Mucosa of rectum (tissue), 2 donors: Measurements from ENCODE around the gene NCAM1.

Experiments
- H3K27ac ChIP-seq, 2 donors: one replicate each; pipeline ENCODE4 v1.7.0; 2013; ENCODE audit warnings: inconsistent platforms in 2 of 2, low read depth in 2 of 2, low read length in 2 of 2
- H3K27me3 ChIP-seq, 2 donors: one replicate each; pipeline ENCODE4 v1.7.0; 2013; ENCODE audit warnings: low read length in 2 of 2; ENCODE audit not compliant: control insufficient read depth in 2 of 2, insufficient read depth in 2 of 2
- H3K36me3 ChIP-seq, 2 donors: one replicate each; pipeline ENCODE4 v1.7.0; 2013; ENCODE audit warnings: low read length in 2 of 2; ENCODE audit not compliant: control insufficient read depth in 2 of 2, insufficient read depth in 2 of 2
- H3K4me1 ChIP-seq, 2 donors: one replicate each; pipeline ENCODE4 v1.7.0; 2013; ENCODE audit warnings: low read length in 2 of 2, mild to moderate bottlenecking in 1 of 2; ENCODE audit not compliant: control insufficient read depth in 2 of 2, insufficient read depth in 2 of 2
- H3K4me3 ChIP-seq, 2 donors: one replicate each; pipeline ENCODE4 v1.7.0; 2013; ENCODE audit warnings: low read length in 2 of 2
- H3K9ac ChIP-seq, 2 donors: one replicate each; pipeline ENCODE4 v1.7.0; 2013; ENCODE audit warnings: low read length in 2 of 2, low read depth in 1 of 2, mild to moderate bottlenecking in 1 of 2
- H3K9me3 ChIP-seq, 2 donors: one replicate each; pipeline ENCODE4 v1.7.0; 2013; ENCODE audit warnings: low read length in 2 of 2; ENCODE audit not compliant: control insufficient read depth in 2 of 2
- donor health status: healthy.
- donor health status: Normal muscosa, but diverticular disease.

Gene NCAM1

DNA sequence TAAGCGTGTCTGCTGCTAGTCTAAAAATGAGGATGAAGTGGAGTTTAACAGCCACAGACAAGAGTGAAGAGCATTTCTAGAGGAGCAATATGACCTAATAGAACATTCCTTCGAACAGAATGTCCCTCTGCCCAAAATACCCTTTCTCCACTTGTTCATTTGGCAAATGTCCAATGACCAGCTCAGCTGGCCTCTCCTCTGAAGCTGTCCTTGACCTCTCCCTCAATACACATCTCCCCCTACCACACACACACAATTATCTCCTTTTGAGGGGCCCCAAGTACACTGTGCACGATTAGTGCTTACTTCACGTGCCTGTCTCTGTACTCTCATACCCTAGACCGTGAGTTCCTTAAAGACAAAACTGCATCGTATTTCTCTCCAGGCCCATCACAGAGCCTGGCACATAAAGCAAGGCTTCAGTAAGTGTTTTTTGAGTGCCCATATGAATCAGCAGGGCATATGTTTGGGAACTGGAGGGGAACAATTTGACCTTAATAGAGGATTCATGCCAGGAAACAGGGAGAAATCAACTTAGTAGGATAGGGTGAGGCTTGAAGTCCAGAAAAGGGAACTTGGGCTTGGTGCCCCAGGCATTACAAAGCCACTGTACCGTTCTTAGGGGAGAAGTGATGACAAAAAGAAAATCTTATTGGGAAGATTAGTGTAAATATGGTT, 18.1 kb upstream of the NCAM1 start:
- no peaks in the 10 kb centered on the region for H3K4me1 ChIP-seq
- no peak overlapping the region for H3K27ac ChIP-seq

GRCh38 chr11:112946866-112947265, 14.4 kb upstream of the NCAM1 start:
- H3K4me3 ChIP-seq, result no peak overlapping the region
- H3K9me3 ChIP-seq, result no peaks in the 10 kb centered on the region
- H3K4me1 ChIP-seq, result no peaks in the 10 kb centered on the region
- no peak overlapping the region for H3K9ac ChIP-seq
- H3K36me3 ChIP-seq, result no peaks in the 10 kb centered on the region
- no peak overlapping the region for H3K27ac ChIP-seq
- no peaks in the 10 kb centered on the region for H3K27me3 ChIP-seq

More for the DNA sequence above, 18.1 kb upstream of the NCAM1 start:
- Histone ChIP-seq H3K36me3 (no peaks in the 10 kb centered on the region), H3K9ac (no peak overlapping the region), H3K27me3 (no peaks in the 10 kb centered on the region), H3K9me3 (no peaks in the 10 kb centered on the region), H3K4me3 (no peak overlapping the region)

DNA sequence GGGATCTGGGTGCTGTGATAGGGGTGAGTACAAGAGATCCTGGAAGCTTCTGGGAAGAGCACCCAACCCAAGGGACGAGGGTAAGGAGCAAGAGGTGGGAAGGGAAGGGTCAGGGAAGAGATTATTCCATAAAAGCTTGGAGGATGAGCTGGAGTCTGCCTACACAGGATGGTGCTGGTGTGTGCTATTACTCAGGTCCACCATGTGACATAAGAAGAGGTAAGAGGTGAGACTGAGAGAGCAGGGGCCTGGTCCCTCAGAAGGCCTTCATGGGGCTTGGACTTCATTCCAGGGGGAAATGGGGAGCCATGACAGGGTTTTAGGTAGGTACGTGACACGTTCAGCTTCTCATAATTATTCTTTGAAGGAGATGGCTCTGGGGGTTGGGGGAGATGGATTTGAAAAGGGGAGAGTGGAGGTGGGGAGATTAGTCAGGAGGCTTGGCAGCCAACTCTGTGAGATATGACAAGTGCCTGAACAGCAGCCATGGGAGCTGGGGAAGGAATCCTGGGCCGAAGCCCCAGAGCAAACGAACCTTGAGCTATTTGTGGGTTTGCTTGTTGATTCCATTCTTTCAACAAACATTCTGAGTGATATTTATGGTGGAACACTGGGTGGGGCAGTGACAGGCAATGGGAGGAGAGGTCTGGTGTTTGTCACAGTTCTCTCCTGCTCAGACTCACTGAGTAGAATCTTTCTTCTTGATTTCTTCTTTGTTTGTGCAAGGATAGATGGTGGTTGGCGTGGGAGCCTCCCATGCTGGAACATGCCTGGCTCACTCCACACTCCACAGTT, 11.2 kb upstream of the NCAM1 start:
- no peak overlapping the region for H3K27ac ChIP-seq
- H3K9me3 ChIP-seq, result no peaks in the 10 kb centered on the region
- H3K27me3 ChIP-seq, result no peaks in the 10 kb centered on the region
- no peak overlapping the region for H3K9ac ChIP-seq
- no peaks in the 10 kb centered on the region for H3K4me1 ChIP-seq
- H3K4me3 ChIP-seq, result no peak overlapping the region
- H3K36me3 ChIP-seq, result no peaks in the 10 kb centered on the region

GRCh38 chr11:112958670-112959069, 2.5 kb upstream of the NCAM1 start:
- Histone ChIP-seq H3K9ac (no peak overlapping the region), H3K27me3 (peaks cover 12 to 13% of the 10 kb centered on the region in 2 donors), H3K9me3 (no peaks in the 10 kb centered on the region), H3K27ac (no peak overlapping the region), H3K36me3 (no peaks in the 10 kb centered on the region), H3K4me1 (peaks cover 2% of the 10 kb centered on the region in 2 donors), H3K4me3 (no peak overlapping the region)

- Histone ChIP-seq H3K4me1 (peaks cover 2% of the 10 kb centered on the region in 2 donors), H3K27me3 (peaks cover 12 to 16% of the 10 kb centered on the region in 2 donors), H3K27ac (peak overlapping the region in 1 of 2 donors; percentile 9), H3K36me3 (no peaks in the 10 kb centered on the region), H3K9ac (peak overlapping the region in 1 of 2 donors; percentile 57), H3K4me3 (peak overlapping the region; percentile 68 to 72), H3K9me3 (no peaks in the 10 kb centered on the region)
Observed at GRCh38 chr11:112961751-112962578, 745 bp downstream of the NCAM1 start.

DNA sequence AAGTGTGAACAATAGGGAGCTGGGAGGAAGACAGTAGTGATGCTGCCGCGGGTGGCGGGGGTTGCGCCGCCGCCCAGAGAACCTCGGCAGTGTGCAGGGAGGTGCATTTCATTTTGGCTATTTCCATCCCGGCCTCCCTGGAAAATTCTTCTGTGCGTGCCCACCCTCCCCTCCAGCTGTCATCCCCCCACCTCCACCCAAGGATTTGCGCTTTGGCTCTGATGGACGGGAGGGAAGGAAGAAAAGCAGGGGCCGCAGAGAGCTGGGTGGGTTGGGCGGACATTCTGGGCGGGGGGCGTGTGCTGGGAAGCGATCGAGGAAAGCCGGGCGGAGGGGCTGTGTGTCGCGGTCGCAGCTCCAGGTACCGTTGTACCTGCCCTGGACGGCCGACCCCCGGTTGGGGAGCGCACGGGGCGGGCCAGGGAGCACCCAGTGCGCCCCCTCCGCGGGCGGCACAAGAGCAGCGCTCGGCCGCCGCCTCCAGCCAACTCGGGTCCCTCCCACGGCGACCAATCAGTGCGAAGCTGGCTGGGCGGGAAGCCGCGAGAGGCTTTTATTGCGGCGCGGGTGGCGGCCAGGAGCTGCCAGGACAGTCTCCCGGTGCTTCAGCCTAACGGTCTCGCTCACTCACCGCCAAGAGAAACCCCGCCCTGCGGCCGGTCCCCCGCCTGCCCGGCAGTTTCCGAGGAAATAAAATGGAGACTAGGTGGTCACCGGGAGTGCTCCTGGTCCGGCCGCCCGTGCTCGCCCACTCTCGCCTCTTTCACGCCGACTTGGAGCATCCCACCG, 1.6 kb downstream of the NCAM1 start:
- peaks cover 12 to 16% of the 10 kb centered on the region in 2 donors for H3K27me3 ChIP-seq
- no peaks in the 10 kb centered on the region for H3K9me3 ChIP-seq
- H3K4me3 ChIP-seq, result peak overlapping the region; percentile 68 to 72
- H3K9ac ChIP-seq, result no peak overlapping the region
- H3K27ac ChIP-seq, result no peak overlapping the region
- peaks cover 2% of the 10 kb centered on the region in 2 donors for H3K4me1 ChIP-seq
- no peaks in the 10 kb centered on the region for H3K36me3 ChIP-seq

- H3K9me3 ChIP-seq, result no peaks in the 10 kb centered on the region
- H3K9ac ChIP-seq, result no peak overlapping the region
- peak overlapping the region; percentile 68 to 72 for H3K4me3 ChIP-seq
- H3K4me1 ChIP-seq, result peaks cover 2% of the 10 kb centered on the region in 2 donors
- no peak overlapping the region for H3K27ac ChIP-seq
- H3K36me3 ChIP-seq, result no peaks in the 10 kb centered on the region
- peaks cover 12 to 16% of the 10 kb centered on the region in 2 donors for H3K27me3 ChIP-seq
Observed at GRCh38 chr11:112963368-112963955, 2.2 kb downstream of the NCAM1 start.

- H3K9me3 ChIP-seq, result no peaks in the 10 kb centered on the region
- H3K9ac ChIP-seq, result no peak overlapping the region
- H3K4me1 ChIP-seq, result peaks cover 2% of the 10 kb centered on the region in 2 donors
- H3K4me3 ChIP-seq, result no peak overlapping the region
- no peak overlapping the region for H3K27ac ChIP-seq
- no peaks in the 10 kb centered on the region for H3K36me3 ChIP-seq
- peaks cover 12 to 13% of the 10 kb centered on the region in 2 donors for H3K27me3 ChIP-seq
Observed at GRCh38 chr11:112965656-112966055, 4.4 kb downstream of the NCAM1 start.

- peaks cover 7 to 11% of the 10 kb centered on the region in 2 donors for H3K27me3 ChIP-seq
Observed at GRCh38 chr11:112966561-112966960, 5.3 kb downstream of the NCAM1 start.

More at GRCh38 chr11:112966561-112966960, 5.3 kb downstream of the NCAM1 start:
- Histone ChIP-seq H3K9ac (no peak overlapping the region), H3K4me3 (no peak overlapping the region), H3K36me3 (no peaks in the 10 kb centered on the region), H3K4me1 (peaks cover 2% of the 10 kb centered on the region in 2 donors), H3K27ac (no peak overlapping the region), H3K9me3 (no peaks in the 10 kb centered on the region)
